CD4-positive, alpha-beta T cell treated with Interferon alpha-2 for 1 hour (primary cell): ENCODE results near the gene MIR17HG.
"Not testable (repeated sequence)": the region's sequence is repeated elsewhere in the genome, so short reads cannot be mapped to it uniquely, and the experiment has no call there.

Experiments
- DNase-seq, 2 donors: peaks; one replicate each; pipeline ENCODE4 v3.0.0-alpha.2; 2020 to 2022

The MIR17HG gene

GRCh38 chr13:91347996-91348905, 764 bp downstream of the MIR17HG start:
- DNase-seq = peak; percentile 52 to 64

- DNase-seq = peak; percentile 85 to 92
Measured at GRCh38 chr13:91348906-91349435, 1.5 kb downstream of the MIR17HG start.

- no peak for DNase-seq
Measured at GRCh38 chr13:91349992-91350911, 2.8 kb downstream of the MIR17HG start.

- DNase-seq = no peak
Measured at GRCh38 chr13:91351123-91351522, 3.6 kb downstream of the MIR17HG start.

GRCh38 chr13:91351980-91352379, 4.5 kb downstream of the MIR17HG start:
- no peak for DNase-seq

GRCh38 chr13:91352891-91353290, 5.4 kb downstream of the MIR17HG start:
- not testable (repeated sequence) for DNase-seq

- no peak for DNase-seq
Measured at GRCh38 chr13:91353494-91353893, 6.0 kb downstream of the MIR17HG start.

GRCh38 chr13:91355099-91355825, 7.8 kb downstream of the MIR17HG start:
- DNase-seq = no peak

GRCh38 chr13:91355826-91356710, 8.6 kb downstream of the MIR17HG start:
- no peak for DNase-seq

GRCh38 chr13:91356919-91357612, 9.6 kb downstream of the MIR17HG start:
- DNase-seq = no peak

- no peak for DNase-seq
Measured at GRCh38 chr13:91357613-91358386, 10.3 kb downstream of the MIR17HG start.

GRCh38 chr13:91358387-91358782, 10.9 kb downstream of the MIR17HG start:
- DNase-seq = no peak

GRCh38 chr13:91359111-91359510, 11.6 kb downstream of the MIR17HG start:
- no peak for DNase-seq

GRCh38 chr13:91359631-91360030, 12.1 kb downstream of the MIR17HG start:
- no peak for DNase-seq

GRCh38 chr13:91360246-91360751, 12.8 kb downstream of the MIR17HG start:
- DNase-seq = no peak

- DNase-seq = no peak
Measured at GRCh38 chr13:91361755-91362271, 14.3 kb downstream of the MIR17HG start.

- no peak for DNase-seq
Measured at GRCh38 chr13:91362908-91363307, 15.4 kb downstream of the MIR17HG start.

GRCh38 chr13:91368101-91368500, 20.6 kb downstream of the MIR17HG start:
- DNase-seq = no peak

- no peak for DNase-seq
Measured at GRCh38 chr13:91368676-91369440, 21.4 kb downstream of the MIR17HG start.
